Gastrocnemius medialis (tissue), 4 donors: Measurements from ENCODE around the gene PDXDC1. TPM values are rescaled to one million over a fixed set of nuclear protein-coding genes. Genes with fewer than 3 reads are reported as not detected.
"Not testable (repeated sequence)": the region's sequence is repeated elsewhere in the genome, so short reads cannot be mapped to it uniquely, and the experiment has no call there.

Source experiments
- ATAC-seq, 2 donors: fragments of 150-250 bp; one replicate each; pipeline ENCODE4 v1.9.1; 2016
- DNase-seq, 2 donors: peaks; one replicate each; pipeline ENCODE4 v3.0.0-alpha.2; 2019
- H3K27ac ChIP-seq, 4 donors: fragments of 200-600 bp; sonication (generic); 1 replicate in 1 of 4; 2 replicates in 3 of 4; pipeline ENCODE4 v1.5.1; 2016 to 2018; ENCODE audit warnings: mild to moderate bottlenecking in 2 of 4, moderate library complexity in 1 of 4
- H3K27me3 ChIP-seq, 3 donors: fragments of 200-600 bp; sonication (generic) in 2 of 3; 1 replicate in 1 of 3; 2 replicates in 2 of 3; pipeline versions ENCODE4 v1.5.1 to v1.6.0; 2016 to 2019; ENCODE audit warnings: mild to moderate bottlenecking in 1 of 3, moderate library complexity in 1 of 3
- H3K36me3 ChIP-seq, 2 donors: fragments of 200-600 bp; sonication (generic) in 1 of 2; one replicate each; pipeline ENCODE4 v1.5.1; 2017 to 2018
- H3K4me1 ChIP-seq, 2 donors: fragments of 200-600 bp; sonication (generic) in 1 of 2; one replicate each; pipeline ENCODE4 v1.5.1; 2016 to 2017; ENCODE audit warnings: mild to moderate bottlenecking in 2 of 2
- H3K4me3 ChIP-seq, 4 donors: fragments of 200-600 bp; sonication (generic) in 3 of 4; 1 replicate in 1 of 4; 2 replicates in 3 of 4; pipeline ENCODE4 v1.5.1; 2016 to 2019; ENCODE audit warnings: mild to moderate bottlenecking in 2 of 4
- H3K9me3 ChIP-seq, 3 donors: fragments of 200-600 bp; sonication (generic) in 2 of 3; 1 replicate in 1 of 3; 2 replicates in 2 of 3; pipeline ENCODE4 v1.5.1; 2016 to 2019
- CTCF ChIP-seq, 5 experiments: fragments of 450-650 bp in 3 of 5; fragments of 200-600 bp in 2 of 5; sonication (generic) in 2 of 5; IDR thresholded peaks in 4 of 5; conservative IDR thresholded peaks in 1 of 5; 1 replicate in 4 of 5; 2 replicates in 1 of 5; pipeline ENCODE4 v1.5.1; 2016 to 2019; ENCODE audit warnings: antibody characterized with exemption in 5 of 5, mild to moderate bottlenecking in 3 of 5, moderate library complexity in 3 of 5
- POLR2A ChIP-seq, 2 donors: fragments of 450-650 bp; IDR thresholded peaks; one replicate each; pipeline ENCODE4 v1.6.1; 2017; ENCODE audit warnings: antibody characterized with exemption in 2 of 2, mild to moderate bottlenecking in 2 of 2, moderate library complexity in 2 of 2
- in situ Hi-C, 4 donors: fragments of 200-750 bp; cut with MboI; loops; one replicate each; pipeline versions ENCODE4 v1.15.0 to v1.8.0; 2017; ENCODE audit warnings: low sequenced_read_pairs in 4 of 4
- intact Hi-C: fragments of 100-400 bp; cut with DNase I; formaldehyde crosslinking; loops from one replicate; pipeline ENCODE4 v1.15.1; 2023; ENCODE audit warnings: low total_unique reads
- total RNA-seq, 4 donors: library from RNA; depleted of rRNA; stranded (reverse); fragments of >200 nt; gene quantifications; one replicate each; pipeline versions ENCODE4 v1.1.0 to v1.2.3, GENCODE V29; 2016

The PDXDC1 gene
- total RNA-seq, 4 donors from 2014 or later, result 34.3 to 69.0 (median 45.2) TPM

DNA sequence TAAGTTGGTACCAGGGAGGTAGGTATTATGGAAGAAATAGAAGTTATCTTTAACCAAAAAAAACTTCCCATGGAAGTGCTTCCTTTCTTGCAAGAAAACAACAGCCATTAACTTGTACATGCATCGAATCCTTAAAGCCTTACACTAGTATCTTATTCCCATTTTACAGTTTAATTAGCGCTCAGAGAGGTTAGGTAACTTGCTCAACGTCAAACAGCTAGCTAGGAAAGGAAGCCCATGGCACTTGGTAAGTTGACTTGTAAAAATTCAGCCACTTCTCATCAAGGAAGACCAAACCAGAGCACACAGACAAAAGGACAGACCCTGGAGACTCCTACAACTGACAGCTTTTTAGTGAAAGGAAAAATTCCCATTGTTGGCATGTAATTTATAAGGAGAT, 84.5 kb downstream of the PDXDC1 start:
- H3K27ac ChIP-seq, result no peak overlapping the region
- in situ Hi-C loops, result no loop called here
- H3K9me3 ChIP-seq, result no peaks in the 10 kb centered on the region
- ATAC-seq (no peak), DNase-seq (no peak)
- TF ChIP-seq POLR2A (IDR thresholded peaks at IDR 0.05) (no peak), CTCF (IDR thresholded peaks at IDR 0.05 in 4 of 5, conservative IDR thresholded peaks at IDR 0.05 in 1 of 5) (no peak)
- no peaks in the 10 kb centered on the region for H3K27me3 ChIP-seq
- intact Hi-C loops, result no loop called here
- peaks cover 5 to 9% of the 10 kb centered on the region in 2 donors for H3K4me1 ChIP-seq
- H3K4me3 ChIP-seq, result no peak overlapping the region
- H3K36me3 ChIP-seq, result peaks cover 0 to 52% of the 10 kb centered on the region in 2 donors

DNA sequence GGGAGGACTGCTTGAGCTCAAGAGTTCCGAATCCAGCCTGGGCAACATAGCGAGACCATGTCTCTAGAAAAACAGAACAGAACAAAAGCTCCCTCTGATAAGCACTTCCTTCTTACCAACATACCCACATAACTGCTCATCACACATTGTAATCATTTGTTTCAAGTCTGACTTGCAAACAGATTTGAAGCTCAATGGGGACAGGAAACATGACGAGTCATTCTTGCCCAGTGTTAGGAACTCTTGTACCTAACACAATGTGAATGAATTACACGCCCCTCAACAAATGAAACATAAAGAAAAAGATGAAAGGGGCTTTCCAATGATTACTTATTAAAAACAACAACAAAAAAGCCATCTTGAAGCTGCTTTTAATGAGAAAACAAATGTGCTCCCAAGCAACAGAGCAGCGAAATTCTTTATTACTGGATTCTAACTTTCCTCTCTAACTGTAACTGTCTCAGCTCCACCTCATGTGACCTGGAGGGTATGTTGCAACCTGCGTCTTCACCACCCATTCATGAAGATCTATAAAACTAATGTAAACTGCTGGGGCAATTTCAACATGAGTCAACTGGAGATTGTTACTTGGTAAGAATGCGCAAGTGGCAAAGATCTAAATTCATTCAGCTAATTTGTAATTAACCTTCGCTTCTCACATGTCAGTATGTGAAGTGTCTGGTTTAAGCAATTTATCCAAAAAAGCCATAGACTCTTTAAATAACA, 87.4 kb downstream of the PDXDC1 start:
- H3K27me3 ChIP-seq, intact Hi-C loops, ATAC-seq, H3K9me3 ChIP-seq, H3K4me1 ChIP-seq, H3K27ac ChIP-seq, DNase-seq, H3K4me3 ChIP-seq, in situ Hi-C loops: not testable (repeated sequence)
- peaks cover 0 to 65% of the 10 kb centered on the region in 2 donors for H3K36me3 ChIP-seq

DNA sequence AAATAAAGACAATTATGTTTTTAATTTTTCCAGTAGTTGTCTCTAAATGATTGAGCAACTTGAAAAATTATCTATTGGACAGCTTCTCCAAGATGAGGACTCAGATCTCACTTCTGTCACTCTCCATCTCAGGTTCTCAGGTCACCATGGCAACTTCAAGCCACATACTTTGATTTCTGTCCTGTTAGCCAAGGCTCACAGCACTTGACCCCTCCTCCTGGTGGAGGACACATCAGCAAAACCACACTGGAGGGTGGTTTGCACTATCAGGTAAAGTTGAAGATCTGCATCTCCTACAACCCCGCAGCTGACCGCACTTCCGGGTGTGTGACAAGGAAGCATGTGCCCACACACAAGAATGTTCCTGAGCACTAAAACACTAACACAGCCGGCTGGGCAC, 91.1 kb downstream of the PDXDC1 start:
- H3K4me3 ChIP-seq, H3K27ac ChIP-seq, ATAC-seq, intact Hi-C loops, H3K4me1 ChIP-seq, H3K27me3 ChIP-seq, DNase-seq, in situ Hi-C loops, H3K9me3 ChIP-seq: not testable (repeated sequence)
- peaks cover 0 to 65% of the 10 kb centered on the region in 2 donors for H3K36me3 ChIP-seq

DNA sequence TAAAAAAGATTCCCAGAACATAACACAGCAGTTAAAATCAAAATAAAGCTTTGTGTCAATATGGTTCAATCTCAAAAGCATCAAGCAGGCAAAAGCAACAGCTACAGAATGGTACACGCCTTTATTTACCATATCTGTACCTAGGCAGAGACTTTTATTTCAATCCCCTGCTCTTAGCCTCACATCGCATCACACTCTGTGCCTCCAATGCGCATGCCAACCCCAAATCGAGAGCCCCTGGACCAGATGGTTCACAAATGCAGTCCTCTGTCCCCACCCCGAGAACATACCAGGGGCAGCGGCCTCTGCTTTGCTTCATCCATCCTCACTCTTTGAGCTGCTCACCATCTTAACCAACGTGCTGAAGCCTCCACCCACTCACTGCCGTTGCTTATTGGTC, 91.9 kb downstream of the PDXDC1 start:
- ATAC-seq, H3K4me3 ChIP-seq, H3K9me3 ChIP-seq, H3K4me1 ChIP-seq, DNase-seq, intact Hi-C loops, H3K27ac ChIP-seq, H3K27me3 ChIP-seq, in situ Hi-C loops: not testable (repeated sequence)
- peaks cover 0 to 58% of the 10 kb centered on the region in 2 donors for H3K36me3 ChIP-seq

GRCh38 chr16:15071013-15071412, 96.2 kb downstream of the PDXDC1 start:
- H3K27me3 ChIP-seq, DNase-seq, H3K4me1 ChIP-seq, H3K9me3 ChIP-seq, ATAC-seq, H3K27ac ChIP-seq, intact Hi-C loops, H3K4me3 ChIP-seq, in situ Hi-C loops: not testable (repeated sequence)
- H3K36me3 ChIP-seq, result peaks cover 0 to 55% of the 10 kb centered on the region in 2 donors

GRCh38 chr16:15071916-15072769, 97.3 kb downstream of the PDXDC1 start:
- DNase-seq, in situ Hi-C loops, H3K4me3 ChIP-seq, H3K9me3 ChIP-seq, H3K4me1 ChIP-seq, intact Hi-C loops, H3K27me3 ChIP-seq: not testable (repeated sequence)
- peak in 2 of 5 experiments; percentile 33 to 53 for TF ChIP-seq CTCF (IDR thresholded peaks at IDR 0.05 in 4 of 5, conservative IDR thresholded peaks at IDR 0.05 in 1 of 5)
- Histone ChIP-seq H3K27ac (peak overlapping the region in 2 of 4 donors; percentile 61 to 64), H3K36me3 (peaks cover 0 to 60% of the 10 kb centered on the region in 2 donors)
- peak; percentile 68 to 87 for ATAC-seq
